Activated B cell treated with CpG ODN at 0.5 μM for 24 hours (primary cell): ENCODE data around the gene TMC7. TPM values are rescaled to one million over a fixed set of nuclear protein-coding genes. Genes with fewer than 3 reads are reported as not detected.
"Not testable (repeated sequence)": the region's sequence is repeated elsewhere in the genome, so short reads cannot be mapped to it uniquely, and the experiment has no call there.

Experiments
- ATAC-seq: fragments of 200-7000 bp; cut with Tn5 transposase; one replicate; pipeline ENCODE4 v1.10.0; 2021; ENCODE audit warnings: low read depth, mild to moderate bottlenecking, moderate library complexity
- CTCF ChIA-PET: fragments of 350-600 bp; sonication (Branson Sonifier 250); formaldehyde crosslinking; loops from one replicate; lab custom pipeline; 2021; ENCODE audit warnings: antibody characterized with exemption; lab: Charles Lee
- POLR2A ChIA-PET: fragments of 350-600 bp; sonication (Branson Sonifier 250); formaldehyde crosslinking; loops from one replicate; lab custom pipeline; 2021; ENCODE audit warnings: antibody characterized with exemption; lab: Charles Lee
- DNase-seq: peaks from one replicate; pipeline ENCODE4 v3.0.0; 2022
- H3K27ac Mint-ChIP-seq: one replicate; pipeline ENCODE4 v1.8.0; 2020; ENCODE audit warnings: mixed read lengths
- H3K27me3 Mint-ChIP-seq: one replicate; pipeline ENCODE4 v1.8.0; 2021; ENCODE audit warnings: mixed read lengths
- H3K36me3 Mint-ChIP-seq: one replicate; pipeline ENCODE4 v1.8.0; 2021; ENCODE audit warnings: low read depth, mixed read lengths
- H3K4me1 Mint-ChIP-seq: one replicate; pipeline ENCODE4 v1.8.0; 2021; ENCODE audit warnings: mixed read lengths
- H3K4me3 Mint-ChIP-seq: one replicate; pipeline ENCODE4 v1.8.0; 2020; ENCODE audit warnings: mild to moderate bottlenecking, mixed read lengths
- H3K9me3 Mint-ChIP-seq: one replicate; pipeline ENCODE4 v1.8.0; 2020; ENCODE audit warnings: mixed read lengths
- CTCF ChIP-seq: fragments of 200-600 bp; IDR thresholded peaks from one replicate; pipeline ENCODE4 v1.8.0; 2022; ENCODE audit warnings: antibody characterized with exemption, mild to moderate bottlenecking
- intact Hi-C: fragments of 100-400 bp; cut with micrococcal nuclease; formaldehyde crosslinking; loops from one replicate; pipeline ENCODE4 v1.15.1; 2024
- total RNA-seq: library from RNA; stranded (reverse); gene quantifications from 2 replicates; pipeline ENCODE4 v1.2.3, GENCODE V29; 2022

The TMC7 gene
- total RNA-seq, 1 donor from 2014 or later = not detected

- Mint-ChIP-seq H3K4me1 (peaks cover 6% of the 10 kb centered on the region), H3K9me3 (no peaks in the 10 kb centered on the region), H3K4me3 (no peak overlapping the region), H3K36me3 (no peaks in the 10 kb centered on the region), H3K27ac (no peak overlapping the region), H3K27me3 (peaks cover 3% of the 10 kb centered on the region)
- TF ChIP-seq CTCF = no peak
- ATAC-seq (no peak), DNase-seq (no peak)
- intact Hi-C loops = no loop called here
- CTCF ChIA-PET = no interaction called here
- POLR2A ChIA-PET = interaction anchor here (0.6 kb wide), 1 partner anchor 70 kb away, joined by 6 read pairs; no protein-coding TSS in a partner anchor
Observed at GRCh38 chr16:18953547-18953946, 30.2 kb upstream of the TMC7 start.

- CTCF ChIA-PET, H3K27me3 Mint-ChIP-seq, H3K36me3 Mint-ChIP-seq, H3K4me1 Mint-ChIP-seq, H3K9me3 Mint-ChIP-seq, intact Hi-C loops, DNase-seq, H3K27ac Mint-ChIP-seq: not testable (repeated sequence)
- peak; percentile 69 for ATAC-seq
- POLR2A ChIA-PET = interaction anchor here (0.5 kb wide), 1 partner anchor 419 kb away, joined by 3 read pairs; no protein-coding TSS in a partner anchor
- H3K4me3 Mint-ChIP-seq = peak overlapping the region; percentile 76
Observed at GRCh38 chr16:18955874-18956580, 27.7 kb upstream of the TMC7 start.

- ATAC-seq, intact Hi-C loops, H3K27me3 Mint-ChIP-seq, DNase-seq, POLR2A ChIA-PET, H3K4me1 Mint-ChIP-seq, H3K9me3 Mint-ChIP-seq, H3K36me3 Mint-ChIP-seq, H3K27ac Mint-ChIP-seq, CTCF ChIA-PET: not testable (repeated sequence)
- peak overlapping the region; percentile 76 for H3K4me3 Mint-ChIP-seq
Observed at GRCh38 chr16:18956658-18957241, 27.0 kb upstream of the TMC7 start.

GRCh38 chr16:18958621-18959029, 25.1 kb upstream of the TMC7 start:
- intact Hi-C loops = no loop called here
- Mint-ChIP-seq H3K27me3 (peaks cover 5% of the 10 kb centered on the region), H3K4me3 (no peak overlapping the region), H3K36me3 (no peaks in the 10 kb centered on the region), H3K27ac (no peak overlapping the region), H3K9me3 (no peaks in the 10 kb centered on the region), H3K4me1 (peaks cover 6% of the 10 kb centered on the region)
- DNase-seq = no peak
- CTCF ChIA-PET = interaction anchor here (1.4 kb wide), 1 partner anchor 12 kb away, joined by 3 read pairs; no protein-coding TSS in a partner anchor
- no peak for ATAC-seq
- TF ChIP-seq CTCF = no peak
- POLR2A ChIA-PET = no interaction called here

- Mint-ChIP-seq H3K27me3 (peaks cover 5% of the 10 kb centered on the region), H3K27ac (no peak overlapping the region)
- POLR2A ChIA-PET = no interaction called here
Observed at GRCh38 chr16:18959031-18959505, 24.7 kb upstream of the TMC7 start.

More at GRCh38 chr16:18959031-18959505, 24.7 kb upstream of the TMC7 start:
- Mint-ChIP-seq H3K4me1 (peaks cover 6% of the 10 kb centered on the region), H3K9me3 (no peaks in the 10 kb centered on the region), H3K4me3 (no peak overlapping the region), H3K36me3 (no peaks in the 10 kb centered on the region)
- ATAC-seq (no peak), DNase-seq (no peak)
- TF ChIP-seq CTCF = no peak
- intact Hi-C loops = no loop called here
- CTCF ChIA-PET = interaction anchor here (1.4 kb wide), 1 partner anchor 13 kb away, joined by 3 read pairs; no protein-coding TSS in a partner anchor
